ENCODE results near the gene HJURP.

HJURP gene

DNA sequence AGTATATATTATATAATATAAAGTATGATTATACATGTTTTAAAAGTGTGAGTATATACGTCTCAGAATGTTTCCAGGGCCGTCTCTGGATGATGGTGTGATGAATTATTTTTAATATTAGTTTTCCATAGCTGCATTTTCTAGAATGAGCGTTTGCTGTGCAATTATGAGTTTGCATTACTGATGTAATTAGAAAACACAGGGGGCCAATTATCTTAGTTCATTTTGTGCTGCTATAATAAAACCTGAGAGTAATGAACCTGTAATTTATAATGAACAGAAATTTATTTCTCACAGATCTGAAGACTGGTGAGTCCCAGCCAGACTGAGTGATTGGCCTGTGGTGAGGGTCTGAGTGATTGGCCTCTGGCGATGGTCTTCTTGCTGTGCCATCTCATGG is 4.0 kb upstream of the HJURP start:
- H3K9ac ChIP-seq (ENCODE audit: low read length): no peak overlapping the region
- no peaks in the 10 kb centered on the region for H3K4me1 ChIP-seq (ENCODE audit: control insufficient read depth, insufficient read depth, low read length)
- H3K27ac ChIP-seq (ENCODE audit: low read depth, low read length): no peak overlapping the region
- H3K36me3 ChIP-seq (ENCODE audit: control insufficient read depth, insufficient read depth, low read length): no peaks in the 10 kb centered on the region
- H3K27me3 ChIP-seq (ENCODE audit: control insufficient read depth, insufficient read depth, low read length): no peaks in the 10 kb centered on the region
- H3K4me3 ChIP-seq (ENCODE audit: low read length): no peak overlapping the region

- Histone ChIP-seq H3K27ac (ENCODE audit: low read depth, low read length) (no peak overlapping the region), H3K4me3 (ENCODE audit: low read length) (no peak overlapping the region), H3K27me3 (ENCODE audit: control insufficient read depth, insufficient read depth, low read length) (no peaks in the 10 kb centered on the region), H3K9ac (ENCODE audit: low read length) (no peak overlapping the region), H3K36me3 (ENCODE audit: control insufficient read depth, insufficient read depth, low read length) (no peaks in the 10 kb centered on the region), H3K4me1 (ENCODE audit: control insufficient read depth, insufficient read depth, low read length) (no peaks in the 10 kb centered on the region)
Measured at GRCh38 chr2:233857511-233858141, 3.3 kb upstream of the HJURP start.

GRCh38 chr2:233856184-233856583 is 1.8 kb upstream of the HJURP start:
- H3K27me3 ChIP-seq (ENCODE audit: control insufficient read depth, insufficient read depth, low read length): no peaks in the 10 kb centered on the region
- no peaks in the 10 kb centered on the region for H3K4me1 ChIP-seq (ENCODE audit: control insufficient read depth, insufficient read depth, low read length)
- no peak overlapping the region for H3K27ac ChIP-seq (ENCODE audit: low read depth, low read length)
- no peaks in the 10 kb centered on the region for H3K36me3 ChIP-seq (ENCODE audit: control insufficient read depth, insufficient read depth, low read length)
- H3K4me3 ChIP-seq (ENCODE audit: low read length): no peak overlapping the region
- no peak overlapping the region for H3K9ac ChIP-seq (ENCODE audit: low read length)

DNA sequence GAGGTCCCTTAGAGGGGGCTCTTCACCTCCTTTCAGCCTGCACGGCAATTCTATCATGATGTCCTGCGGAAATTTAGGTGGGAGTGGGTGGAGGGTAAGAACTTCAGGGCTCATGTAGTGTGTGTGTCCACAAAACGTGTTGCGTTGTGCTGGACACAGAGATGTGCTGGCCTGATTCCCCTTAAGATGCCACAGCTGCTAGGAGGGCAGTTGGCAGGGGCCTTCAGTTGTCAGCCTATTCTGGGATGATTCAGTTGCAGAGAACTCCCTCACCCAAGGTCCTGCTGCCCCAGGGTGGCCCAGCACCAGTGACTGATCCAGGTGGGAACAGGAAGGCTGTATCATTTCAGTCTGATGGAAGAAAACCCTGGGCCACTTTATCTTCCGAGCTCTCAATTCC is 1.0 kb upstream of the HJURP start:
- Histone ChIP-seq H3K9ac (ENCODE audit: low read length) (no peak overlapping the region), H3K36me3 (ENCODE audit: control insufficient read depth, insufficient read depth, low read length) (no peaks in the 10 kb centered on the region), H3K4me1 (ENCODE audit: control insufficient read depth, insufficient read depth, low read length) (no peaks in the 10 kb centered on the region), H3K27me3 (ENCODE audit: control insufficient read depth, insufficient read depth, low read length) (no peaks in the 10 kb centered on the region), H3K4me3 (ENCODE audit: low read length) (no peak overlapping the region), H3K27ac (ENCODE audit: low read depth, low read length) (no peak overlapping the region)

GRCh38 chr2:233853883-233854240 is 473 bp downstream of the HJURP start:
- H3K4me1 ChIP-seq (ENCODE audit: control insufficient read depth, insufficient read depth, low read length): no peaks in the 10 kb centered on the region
- no peaks in the 10 kb centered on the region for H3K27me3 ChIP-seq (ENCODE audit: control insufficient read depth, insufficient read depth, low read length)
- no peaks in the 10 kb centered on the region for H3K36me3 ChIP-seq (ENCODE audit: control insufficient read depth, insufficient read depth, low read length)
- peak overlapping the region; percentile 87 for H3K4me3 ChIP-seq (ENCODE audit: low read length)
- H3K9ac ChIP-seq (ENCODE audit: low read length): peak overlapping the region; percentile 6
- no peak overlapping the region for H3K27ac ChIP-seq (ENCODE audit: low read depth, low read length)

GRCh38 chr2:233853353-233853752 is 982 bp downstream of the HJURP start:
- Histone ChIP-seq H3K4me1 (ENCODE audit: control insufficient read depth, insufficient read depth, low read length) (no peaks in the 10 kb centered on the region), H3K9ac (ENCODE audit: low read length) (no peak overlapping the region), H3K4me3 (ENCODE audit: low read length) (peak overlapping the region; percentile 87), H3K27ac (ENCODE audit: low read depth, low read length) (no peak overlapping the region), H3K36me3 (ENCODE audit: control insufficient read depth, insufficient read depth, low read length) (no peaks in the 10 kb centered on the region), H3K27me3 (ENCODE audit: control insufficient read depth, insufficient read depth, low read length) (no peaks in the 10 kb centered on the region)

- H3K36me3 ChIP-seq (ENCODE audit: control insufficient read depth, insufficient read depth, low read length): no peaks in the 10 kb centered on the region
- no peak overlapping the region for H3K27ac ChIP-seq (ENCODE audit: low read depth, low read length)
- peak overlapping the region; percentile 5 for H3K4me3 ChIP-seq (ENCODE audit: low read length)
- no peaks in the 10 kb centered on the region for H3K27me3 ChIP-seq (ENCODE audit: control insufficient read depth, insufficient read depth, low read length)
- H3K4me1 ChIP-seq (ENCODE audit: control insufficient read depth, insufficient read depth, low read length): no peaks in the 10 kb centered on the region
- H3K9ac ChIP-seq (ENCODE audit: low read length): no peak overlapping the region
Measured at GRCh38 chr2:233852056-233852455, 2.3 kb downstream of the HJURP start.

DNA sequence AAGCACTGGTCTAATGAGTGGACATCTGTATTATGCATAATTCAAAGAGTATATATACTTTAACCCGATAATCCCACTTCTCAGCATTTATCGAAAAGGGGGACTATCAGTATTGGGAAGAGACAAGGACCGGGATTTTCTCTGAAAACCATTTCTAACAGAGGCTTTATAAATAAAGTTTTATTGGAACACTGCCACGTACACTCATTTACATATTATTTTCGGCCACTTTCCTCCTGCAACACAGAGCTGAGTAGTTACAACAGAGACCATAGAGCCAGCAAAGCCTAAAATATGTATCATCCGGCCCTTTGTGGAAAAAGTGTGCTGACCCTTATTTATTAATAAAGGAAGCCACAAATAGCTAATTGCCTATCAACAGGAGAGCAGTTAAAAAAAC is 3.2 kb downstream of the HJURP start:
- Histone ChIP-seq H3K27me3 (ENCODE audit: control insufficient read depth, insufficient read depth, low read length) (no peaks in the 10 kb centered on the region), H3K9ac (ENCODE audit: low read length) (no peak overlapping the region), H3K36me3 (ENCODE audit: control insufficient read depth, insufficient read depth, low read length) (no peaks in the 10 kb centered on the region), H3K27ac (ENCODE audit: low read depth, low read length) (no peak overlapping the region), H3K4me1 (ENCODE audit: control insufficient read depth, insufficient read depth, low read length) (no peaks in the 10 kb centered on the region), H3K4me3 (ENCODE audit: low read length) (no peak overlapping the region)

DNA sequence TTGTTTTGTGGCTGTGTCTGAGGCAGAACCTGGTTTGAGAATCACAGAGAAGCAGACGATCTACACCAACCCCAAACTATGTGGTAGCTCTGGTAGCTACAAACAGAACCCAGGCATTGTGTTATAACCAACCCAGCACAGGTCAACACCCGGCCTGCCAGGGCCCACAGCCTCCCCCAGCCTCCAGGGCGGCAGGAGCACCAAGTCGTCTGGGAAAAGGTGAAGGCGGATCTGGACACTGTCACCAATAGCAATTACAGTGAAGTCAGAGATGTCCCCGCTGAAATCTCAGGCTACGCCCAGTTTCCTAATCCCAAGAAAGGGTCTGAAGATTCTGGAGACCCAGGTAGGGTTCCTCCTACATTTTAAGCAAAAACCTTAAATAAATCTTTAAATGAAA is 3.6 kb downstream of the HJURP start:
- Histone ChIP-seq H3K36me3 (ENCODE audit: control insufficient read depth, insufficient read depth, low read length) (no peaks in the 10 kb centered on the region), H3K27me3 (ENCODE audit: control insufficient read depth, insufficient read depth, low read length) (no peaks in the 10 kb centered on the region), H3K4me3 (ENCODE audit: low read length) (no peak overlapping the region), H3K9ac (ENCODE audit: low read length) (no peak overlapping the region), H3K4me1 (ENCODE audit: control insufficient read depth, insufficient read depth, low read length) (no peaks in the 10 kb centered on the region), H3K27ac (ENCODE audit: low read depth, low read length) (no peak overlapping the region)

DNA sequence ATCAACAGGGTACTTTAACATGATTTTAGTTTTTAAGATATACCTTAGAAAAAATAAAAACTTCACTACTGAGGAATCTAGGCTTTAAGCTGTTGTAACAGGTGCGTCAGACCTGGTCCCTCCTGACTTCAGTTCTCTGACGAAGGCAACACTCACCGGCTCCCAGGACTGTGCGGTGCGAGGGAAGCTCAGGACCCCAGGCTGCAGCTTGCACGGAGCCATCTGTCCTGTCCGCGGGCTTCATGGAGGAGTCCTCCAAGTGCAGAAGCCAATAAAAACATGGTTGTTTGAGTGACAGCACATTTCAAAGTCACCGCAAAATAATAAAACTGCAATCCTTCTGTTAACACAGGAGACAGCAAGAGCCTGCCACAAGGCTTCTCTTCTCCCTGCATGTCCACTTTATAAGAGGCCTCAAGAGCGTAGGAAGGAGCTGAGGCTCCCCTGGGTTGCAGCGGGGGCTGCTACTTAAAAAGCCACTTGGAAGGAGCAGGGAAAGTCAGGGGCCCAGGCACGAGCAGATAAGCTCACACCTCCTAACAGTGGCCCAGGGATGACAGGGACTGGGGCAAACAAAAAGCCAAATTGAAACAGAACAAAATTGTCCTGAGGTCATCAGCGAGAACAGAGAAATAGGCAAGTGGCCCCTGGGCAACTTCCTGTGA is 4.6 kb downstream of the HJURP start:
- H3K4me3 ChIP-seq (ENCODE audit: low read length): no peak overlapping the region
- H3K36me3 ChIP-seq (ENCODE audit: control insufficient read depth, insufficient read depth, low read length): no peaks in the 10 kb centered on the region
- H3K4me1 ChIP-seq (ENCODE audit: control insufficient read depth, insufficient read depth, low read length): no peaks in the 10 kb centered on the region
- no peak overlapping the region for H3K27ac ChIP-seq (ENCODE audit: low read depth, low read length)
- no peaks in the 10 kb centered on the region for H3K27me3 ChIP-seq (ENCODE audit: control insufficient read depth, insufficient read depth, low read length)
- no peak overlapping the region for H3K9ac ChIP-seq (ENCODE audit: low read length)

GRCh38 chr2:233848276-233848675 is 6.1 kb downstream of the HJURP start:
- no peaks in the 10 kb centered on the region for H3K4me1 ChIP-seq (ENCODE audit: control insufficient read depth, insufficient read depth, low read length)
- no peaks in the 10 kb centered on the region for H3K36me3 ChIP-seq (ENCODE audit: control insufficient read depth, insufficient read depth, low read length)
- H3K4me3 ChIP-seq (ENCODE audit: low read length): no peak overlapping the region
- no peak overlapping the region for H3K27ac ChIP-seq (ENCODE audit: low read depth, low read length)
- no peak overlapping the region for H3K9ac ChIP-seq (ENCODE audit: low read length)
- H3K27me3 ChIP-seq (ENCODE audit: control insufficient read depth, insufficient read depth, low read length): no peaks in the 10 kb centered on the region

DNA sequence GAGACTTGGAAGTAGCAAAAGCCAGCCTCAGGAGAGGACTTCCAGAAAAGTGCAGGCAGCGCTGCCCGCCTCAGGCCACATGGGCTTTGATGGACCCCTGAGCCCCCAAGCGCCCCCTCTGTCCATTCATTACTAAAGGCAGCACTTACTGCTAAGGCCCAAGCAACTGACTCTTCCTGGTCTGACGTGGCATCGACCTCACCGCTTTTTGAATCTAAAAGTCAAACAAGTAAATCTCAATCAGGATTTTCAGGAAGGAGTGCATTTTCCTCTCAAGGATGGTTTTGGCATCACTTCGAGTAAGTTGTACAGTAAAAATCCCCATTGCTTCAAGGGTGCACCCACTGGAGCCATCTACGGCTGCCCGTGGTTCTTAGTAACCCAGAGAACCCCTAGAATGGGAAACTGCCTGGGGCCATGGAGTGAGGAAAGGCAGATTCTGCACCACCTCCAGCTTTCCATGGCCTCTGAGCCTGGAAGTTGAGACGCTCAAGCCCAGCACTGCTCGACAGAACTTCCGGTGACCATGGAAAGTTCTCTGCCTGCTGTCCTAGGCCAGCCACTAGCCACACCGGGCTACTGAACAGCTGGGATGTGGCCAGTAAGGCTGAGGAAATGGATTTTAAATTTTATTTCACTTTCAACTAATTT is 7.0 kb downstream of the HJURP start:
- H3K4me3 ChIP-seq (ENCODE audit: low read length): no peak overlapping the region
- no peak overlapping the region for H3K9ac ChIP-seq (ENCODE audit: low read length)
- H3K27ac ChIP-seq (ENCODE audit: low read depth, low read length): no peak overlapping the region
- no peaks in the 10 kb centered on the region for H3K4me1 ChIP-seq (ENCODE audit: control insufficient read depth, insufficient read depth, low read length)
- H3K36me3 ChIP-seq (ENCODE audit: control insufficient read depth, insufficient read depth, low read length): no peaks in the 10 kb centered on the region
- H3K27me3 ChIP-seq (ENCODE audit: control insufficient read depth, insufficient read depth, low read length): no peaks in the 10 kb centered on the region

Measured in rectal smooth muscle tissue (tissue), 1 donor.